Hematopoietic multipotent progenitor cell treated with erythropoietin and hydrocortisone succinate and interleukin-3 and kit ligand, for 15 days (in vitro differentiated cells): ENCODE data around the gene GPATCH3.
"Not testable (repeated sequence)": the region's sequence is repeated elsewhere in the genome, so short reads cannot be mapped to it uniquely, and the experiment has no call there.

ENCODE experiments used
- DNase-seq: peaks from one replicate; pipeline ENCODE4 v3.0.0-alpha.2; 2015; ENCODE audit warnings: low spot score

GPATCH3 gene

DNA sequence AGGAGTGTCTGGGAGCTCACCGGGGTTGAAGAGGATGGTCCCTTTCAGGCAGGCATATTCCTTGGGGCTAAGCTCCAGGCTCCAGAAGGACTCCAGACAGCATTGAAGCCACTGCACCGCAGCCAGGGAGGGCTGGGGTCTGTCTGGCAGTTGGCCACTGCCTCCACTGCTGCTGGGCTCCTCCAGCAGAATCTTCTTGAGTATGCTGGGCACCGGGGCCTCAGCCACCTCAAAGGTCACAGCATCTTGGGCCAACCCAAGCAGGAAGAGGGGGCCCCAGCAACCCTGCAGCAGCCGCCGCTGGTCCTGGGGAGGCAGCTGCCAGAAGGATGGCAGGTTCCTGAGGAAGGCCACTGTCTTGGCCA is 13.1 kb upstream of the GPATCH3 start:
- no peak for DNase-seq

- no peak for DNase-seq
These were observed 11.9 kb upstream of the GPATCH3 start for GRCh38 chr1:26912147-26912490.

DNA sequence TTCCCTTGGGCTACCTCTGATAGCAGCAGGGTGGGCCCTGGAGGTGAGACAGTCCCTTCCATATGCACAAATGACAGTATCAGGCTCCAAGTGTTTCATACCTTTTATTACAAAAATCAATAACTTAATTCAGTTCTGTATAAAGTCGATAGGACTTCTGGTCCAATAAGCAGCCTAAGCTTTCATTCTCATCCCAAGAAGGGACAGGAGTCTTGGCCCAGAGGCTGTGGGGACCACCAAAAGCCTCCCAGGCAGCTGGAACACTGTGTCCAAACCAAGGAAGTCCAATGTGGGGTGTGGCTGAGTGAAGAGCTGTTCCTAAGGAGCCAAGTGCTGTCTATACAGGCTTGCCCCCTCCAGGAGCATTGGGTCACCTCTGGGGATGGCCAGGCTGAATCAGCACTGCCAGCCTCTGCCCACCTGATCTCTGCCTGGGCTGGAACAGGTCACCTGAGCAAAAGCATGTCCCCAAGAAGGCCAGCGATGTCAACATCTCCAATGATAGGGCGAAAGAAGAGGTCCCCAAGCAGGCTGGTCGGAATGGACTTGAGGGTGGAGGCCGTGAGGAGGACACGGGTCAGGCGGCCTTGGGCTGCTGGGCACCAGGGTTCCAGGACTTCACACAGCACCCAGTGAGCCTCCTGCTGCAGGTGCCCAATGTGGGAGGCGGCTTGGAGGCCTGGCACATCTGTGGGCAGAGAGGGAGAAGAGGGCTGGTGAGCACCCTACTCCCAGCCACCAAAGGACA is 11.3 kb upstream of the GPATCH3 start:
- no peak for DNase-seq

- DNase-seq = no peak
These were observed 10.3 kb upstream of the GPATCH3 start for GRCh38 chr1:26910343-26911160.

- DNase-seq = no peak
These were observed 9.7 kb upstream of the GPATCH3 start for GRCh38 chr1:26909951-26910342.

DNA sequence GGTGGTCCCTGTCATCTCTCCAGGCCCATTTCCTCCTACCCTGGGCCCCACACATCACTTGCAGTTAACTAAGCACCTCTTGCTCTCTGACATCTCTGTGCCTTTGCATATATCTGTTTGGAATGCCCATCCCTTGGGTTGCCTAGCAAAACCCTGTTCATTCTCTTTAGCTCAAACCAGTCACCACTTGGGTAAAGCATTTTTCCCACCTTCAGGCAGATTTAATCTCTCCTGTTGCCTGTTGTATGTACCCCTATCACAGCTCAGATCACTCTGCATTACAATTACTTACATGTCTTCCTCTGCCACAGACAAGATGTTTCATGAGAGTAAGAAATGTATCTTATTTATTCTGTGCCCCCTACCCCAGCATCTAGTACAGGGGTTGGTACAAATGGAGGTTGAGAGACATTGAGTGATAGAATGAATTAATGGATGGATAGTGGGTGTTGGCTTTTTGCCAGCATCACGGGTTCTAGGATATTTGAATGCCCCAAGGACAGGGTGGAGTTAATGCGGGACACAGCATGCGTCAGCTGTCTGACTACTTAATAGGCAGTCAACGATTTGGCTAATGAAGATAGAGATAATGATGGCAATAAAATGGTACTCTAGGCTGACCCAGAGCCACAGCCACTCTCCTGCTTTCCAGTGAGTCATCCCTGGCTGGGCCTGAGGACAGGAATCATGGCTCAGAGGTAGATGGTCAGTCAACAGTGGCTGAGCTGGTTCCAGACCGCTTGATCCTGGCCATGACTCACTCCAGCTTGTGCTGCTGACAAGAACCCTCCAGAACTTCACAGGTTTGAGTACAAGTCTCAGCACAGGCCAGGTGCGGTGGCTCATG is 7.0 kb upstream of the GPATCH3 start:
- DNase-seq = no peak

DNA sequence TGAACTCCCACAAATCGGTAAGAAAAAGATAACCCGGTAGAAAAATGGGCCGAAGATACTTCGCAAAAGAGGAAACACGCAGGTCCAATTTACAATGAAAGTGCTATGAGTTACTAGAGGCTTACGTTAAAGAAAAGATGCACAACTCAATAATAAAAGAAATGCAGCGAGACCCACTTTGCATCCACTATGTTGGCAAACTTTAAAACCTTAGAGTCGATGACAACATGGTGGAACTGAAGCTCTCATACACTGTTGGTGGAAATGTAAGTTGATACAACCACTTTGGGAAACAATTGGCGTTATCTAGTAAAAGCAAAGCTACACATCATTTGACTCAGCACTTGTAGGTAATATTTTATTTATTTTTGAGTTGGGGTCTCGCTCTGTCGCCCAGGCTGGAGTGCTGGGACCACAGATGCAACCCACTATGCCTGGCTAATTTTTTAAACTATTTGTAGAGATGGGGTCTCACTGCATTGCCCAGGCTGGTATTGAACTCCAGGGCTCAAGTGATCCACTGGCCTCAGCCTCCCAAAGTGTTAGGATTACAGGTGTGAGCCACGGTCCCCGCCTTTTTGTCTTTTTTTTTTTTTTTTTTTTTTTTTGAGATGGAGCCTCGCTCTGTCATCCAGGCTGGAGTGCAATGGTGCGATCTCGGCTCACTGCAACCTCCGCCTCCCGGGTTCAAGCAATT is 696 bp upstream of the GPATCH3 start:
- DNase-seq = no peak

- no peak for DNase-seq
These were observed 2.9 kb downstream of the GPATCH3 start for GRCh38 chr1:26897351-26897750.

DNA sequence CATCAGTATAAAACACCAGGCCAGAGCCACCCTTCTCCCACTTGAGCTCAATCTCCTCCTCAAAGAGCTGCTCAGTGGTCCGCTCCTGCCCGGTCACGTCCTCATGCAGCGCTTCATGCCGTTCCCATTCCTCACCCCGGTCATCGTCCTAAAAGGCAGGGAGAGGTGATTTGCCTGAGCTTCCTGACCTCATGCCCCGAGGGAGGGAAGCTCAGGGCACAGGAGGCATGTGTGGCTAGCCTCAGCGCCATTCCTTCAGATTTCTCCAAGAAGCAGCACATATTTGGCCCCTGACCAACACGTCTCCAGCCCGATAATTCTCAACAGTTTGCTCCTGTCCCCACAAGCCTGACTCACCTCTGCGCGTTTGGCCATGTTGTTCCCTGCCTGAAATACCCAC is 6.0 kb downstream of the GPATCH3 start:
- DNase-seq = no peak

- DNase-seq = no peak
These were observed 9.8 kb downstream of the GPATCH3 start for GRCh38 chr1:26890467-26890796.

DNA sequence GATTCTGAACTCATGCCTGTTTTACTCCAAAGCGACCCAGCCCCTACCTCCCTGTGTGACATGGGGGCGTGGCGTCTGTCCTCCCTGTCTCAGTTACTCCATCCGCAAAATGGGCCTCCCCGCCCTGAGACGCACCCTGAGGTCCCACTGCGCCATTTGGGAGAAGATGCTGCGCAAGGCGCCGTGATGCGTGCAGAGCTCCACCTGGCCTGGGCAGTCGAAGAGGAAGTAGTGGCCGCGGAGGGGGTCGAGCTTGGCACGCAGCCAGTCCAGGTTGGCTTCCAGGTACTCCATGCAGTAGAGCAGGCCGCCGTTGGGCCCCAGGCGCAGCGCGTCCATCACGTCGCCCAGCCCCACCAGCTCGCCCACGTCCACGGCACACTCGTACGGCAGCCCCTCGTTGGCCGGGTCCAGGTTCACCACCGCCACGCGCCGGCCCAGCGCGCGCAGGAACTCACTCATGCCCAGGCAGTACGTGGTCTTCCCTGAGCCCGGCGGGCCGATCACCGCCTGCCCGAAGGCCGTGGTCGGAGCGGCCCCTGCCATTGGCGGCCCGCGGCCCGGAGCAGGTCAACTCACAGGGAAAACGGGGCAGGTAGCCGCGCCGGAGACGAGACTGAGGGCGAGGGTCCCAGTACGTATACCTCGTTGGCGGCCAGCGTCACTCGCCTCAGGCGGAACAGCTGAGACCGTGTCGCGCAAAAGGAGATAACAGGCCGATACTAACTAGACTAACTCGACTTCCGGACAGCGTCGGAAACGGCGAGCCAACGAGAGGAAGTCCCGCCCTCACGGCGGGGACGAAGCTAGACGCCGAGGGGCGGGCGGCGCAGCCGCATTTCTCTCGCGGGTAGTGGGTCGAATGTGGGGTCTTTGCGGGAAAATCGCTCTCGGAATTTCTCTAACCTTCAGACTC is 10.5 kb downstream of the GPATCH3 start, which contains the start of gene GPN2:
Gene GPN2, minus strand, starts transcription at position 733 of the 916 bp plus-strand sequence. Its CDS starts 187 bp downstream, at position 546.
- DNase-seq = peak; percentile 87

DNA sequence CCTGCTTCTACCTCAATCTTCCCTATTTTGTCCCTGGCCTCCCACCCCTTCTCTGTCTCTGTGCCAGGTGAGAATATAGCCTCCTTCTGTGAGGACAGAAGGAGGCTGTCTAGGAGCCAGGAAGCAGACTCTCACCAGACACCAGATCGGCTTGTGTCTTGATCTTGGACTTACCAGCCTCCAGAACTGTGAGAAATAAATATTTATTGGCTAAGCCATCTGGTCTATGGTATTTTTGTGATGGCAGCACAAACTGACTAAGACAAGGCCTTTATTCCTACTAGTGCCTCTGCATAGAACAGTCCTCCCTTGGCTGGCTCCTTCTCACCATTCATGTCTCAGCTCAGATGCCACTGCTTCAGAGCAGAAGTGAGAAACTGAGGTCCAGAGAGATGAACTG is 12.0 kb downstream of the GPATCH3 start:
- DNase-seq = no peak

- DNase-seq = peak; percentile 38
These were observed 13.1 kb downstream of the GPATCH3 start for GRCh38 chr1:26887125-26887524.

DNA sequence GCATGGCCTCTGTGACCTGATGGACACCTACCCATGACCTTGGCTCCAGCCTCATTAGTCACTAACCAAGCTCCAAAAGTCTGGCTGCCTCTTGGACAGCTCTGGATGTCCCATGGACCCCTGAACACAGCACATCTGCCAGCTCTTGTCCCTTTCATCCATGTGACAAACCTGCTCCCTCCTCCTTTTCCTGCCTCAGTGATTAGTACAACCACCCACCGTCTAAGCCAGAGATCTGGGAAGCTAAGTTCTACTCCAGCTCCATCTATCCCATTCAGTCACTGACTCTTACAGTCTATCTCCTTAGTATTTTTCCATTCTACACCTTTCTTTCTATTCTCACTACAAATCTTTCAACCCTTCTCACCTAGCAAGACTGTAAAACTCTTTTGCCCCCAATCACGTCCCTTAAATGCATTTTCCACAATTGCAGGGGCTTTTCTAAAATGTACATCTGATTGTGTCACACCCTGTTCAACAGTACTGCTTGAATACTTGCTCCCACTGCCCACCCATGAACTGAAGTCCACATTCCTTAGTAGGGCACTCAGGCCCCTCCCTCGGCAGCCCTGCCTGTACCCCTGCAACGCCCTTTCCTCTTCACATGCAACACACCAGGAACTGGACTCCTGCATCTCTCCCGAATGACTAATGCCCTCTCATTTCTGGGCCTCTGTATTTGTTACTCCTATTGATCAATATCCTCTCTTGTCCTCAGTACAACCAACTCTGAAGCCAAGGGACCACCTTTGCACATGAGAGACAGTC is 17.4 kb downstream of the GPATCH3 start:
- no peak for DNase-seq

DNA sequence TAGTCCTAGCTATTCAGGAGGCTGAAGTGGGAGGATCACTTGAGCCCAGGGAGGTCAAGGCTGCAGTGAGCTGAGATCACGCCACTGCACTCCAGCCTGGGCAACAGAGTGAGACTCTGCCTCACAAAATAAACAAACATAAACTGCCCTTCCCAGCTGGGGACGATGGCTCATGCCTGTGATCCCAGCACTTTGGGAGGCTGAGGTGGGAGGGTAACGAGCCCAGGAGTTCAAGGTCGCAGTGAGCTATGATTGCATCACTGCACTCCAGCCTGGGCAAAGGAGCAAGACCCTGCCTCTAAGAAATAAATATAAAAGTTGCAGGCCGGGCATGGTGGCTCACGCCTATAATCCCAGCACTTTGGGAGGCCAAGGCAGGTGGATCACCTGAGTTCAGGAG is 18.7 kb downstream of the GPATCH3 start:
- not testable (repeated sequence) for DNase-seq

DNA sequence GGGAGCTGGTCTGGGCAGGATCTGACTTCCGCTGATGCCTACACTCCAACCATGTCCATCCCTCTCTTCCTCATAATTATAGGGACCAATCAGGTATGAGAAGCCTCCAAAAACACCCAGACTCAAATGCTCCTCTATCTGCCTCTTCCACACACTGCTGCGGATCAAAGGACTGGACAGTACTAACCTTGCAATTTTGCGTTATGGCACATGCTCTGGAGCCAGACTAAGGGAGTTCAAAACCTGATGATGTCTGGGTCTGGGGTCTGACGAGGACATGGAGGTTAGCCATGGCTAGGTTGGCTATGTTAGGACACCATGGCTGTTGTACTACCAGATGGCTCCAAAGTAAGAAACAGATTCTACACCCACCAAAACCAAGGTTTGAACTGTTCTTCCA is 20.5 kb downstream of the GPATCH3 start:
- no peak for DNase-seq

DNA sequence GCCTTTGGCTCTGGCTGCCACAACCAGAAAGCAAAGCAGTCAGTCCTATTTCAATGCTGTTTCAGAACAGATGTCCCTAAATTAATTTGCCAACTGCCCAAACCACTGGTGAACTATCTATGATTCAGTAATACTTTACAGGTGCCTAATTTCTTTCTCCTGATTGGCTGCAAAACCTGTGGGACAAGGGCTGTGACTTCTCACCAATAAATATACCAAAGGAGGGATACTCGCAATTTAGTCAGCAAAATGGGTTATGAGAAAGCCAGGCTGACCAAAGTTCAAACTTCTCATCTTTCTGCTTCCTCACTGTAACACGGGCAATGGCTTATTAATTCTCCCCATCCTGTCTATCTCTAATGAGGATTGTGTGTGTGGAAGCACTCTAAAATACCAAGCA is 22.9 kb downstream of the GPATCH3 start:
- no peak for DNase-seq

- DNase-seq = no peak
These were observed 25.4 kb downstream of the GPATCH3 start for GRCh38 chr1:26874896-26875295.

GRCh38 chr1:26873097-26873496 is 27.2 kb downstream of the GPATCH3 start:
- DNase-seq = not testable (repeated sequence)
